ENCODE measurements around the gene MS4A4E. TPM values are rescaled to one million over a fixed set of nuclear protein-coding genes. Genes with fewer than 3 reads are reported as not detected.
"Not testable (repeated sequence)": the region's sequence is repeated elsewhere in the genome, so short reads cannot be mapped to it uniquely, and the experiment has no call there.

The MS4A4E gene
- total RNA-seq, 1 experiment from 2014 or later, result not detected

DNA sequence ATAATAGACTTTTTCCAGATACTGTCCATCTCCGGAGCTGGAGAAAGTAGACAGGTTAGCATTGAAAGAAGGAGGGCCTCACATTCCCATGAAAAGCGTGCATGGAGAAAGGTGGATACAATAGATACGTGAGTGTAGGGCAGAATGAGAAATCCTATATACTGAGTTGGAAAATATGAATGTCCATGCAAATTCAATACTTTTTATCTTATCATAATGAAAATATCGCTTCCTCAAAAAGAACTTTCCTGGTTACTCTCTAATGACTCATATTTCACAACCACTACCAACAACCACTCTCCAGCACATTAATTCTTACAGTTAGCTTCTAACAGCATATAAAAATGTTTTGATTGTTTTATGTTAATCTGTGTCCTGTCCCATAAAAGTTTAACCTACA is 38.0 kb downstream of the MS4A4E start:
- H3K4me3 ChIP-seq (ENCODE audit: insufficient read depth, low read depth, low read length), result no peak overlapping the region
- no peak for DNase-seq
- no peaks in the 10 kb centered on the region for H3K27me3 ChIP-seq (ENCODE audit: control insufficient read depth, insufficient read depth, low read length)
- H3K36me3 ChIP-seq (replicated peaks; ENCODE audit: control insufficient read depth, insufficient read depth, low read length), result no peaks in the 10 kb centered on the region

DNA sequence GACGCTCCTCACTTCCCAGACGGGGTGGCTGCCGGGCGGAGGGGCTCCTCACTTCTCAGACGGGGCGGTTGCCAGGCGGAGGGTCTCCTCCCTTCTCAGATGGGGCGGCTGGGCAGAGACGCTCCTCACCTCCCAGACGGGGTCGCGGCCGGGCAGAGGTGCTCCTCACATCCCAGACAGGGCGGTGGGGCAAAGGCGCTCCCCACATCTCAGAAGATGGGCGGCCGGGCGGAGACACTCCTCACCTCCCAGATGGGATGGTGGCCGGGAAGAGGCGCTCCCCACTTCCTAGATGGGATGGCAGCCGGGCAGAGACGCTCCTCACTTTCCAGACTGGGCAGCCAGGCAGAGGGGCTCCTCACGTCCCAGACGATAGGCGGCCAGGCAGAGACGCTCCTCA is 41.6 kb downstream of the MS4A4E start:
- not testable (repeated sequence) for H3K36me3 ChIP-seq (replicated peaks; ENCODE audit: control insufficient read depth, insufficient read depth, low read length); H3K27me3 ChIP-seq (ENCODE audit: control insufficient read depth, insufficient read depth, low read length); H3K4me3 ChIP-seq (ENCODE audit: insufficient read depth, low read depth, low read length); DNase-seq

DNA sequence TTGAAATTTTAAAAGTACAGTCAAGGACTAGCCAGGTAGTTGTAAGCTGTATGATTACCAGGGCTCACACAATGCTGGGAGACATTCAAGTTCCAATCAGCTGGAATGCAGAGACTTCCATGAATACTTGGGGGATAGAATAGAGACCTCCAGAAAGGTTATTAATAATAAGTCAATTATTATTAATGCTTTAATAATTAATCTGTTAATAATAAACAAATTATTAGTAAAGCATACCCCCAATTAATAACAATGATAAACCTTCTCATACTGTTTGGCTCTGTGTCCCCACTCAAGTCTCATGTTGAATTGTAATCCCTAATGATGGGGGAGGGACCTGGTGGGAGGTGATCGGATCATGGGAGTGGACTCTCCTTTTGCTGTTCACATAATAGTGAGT is 45.5 kb downstream of the MS4A4E start:
- Histone ChIP-seq H3K4me3 (ENCODE audit: insufficient read depth, low read depth, low read length) (no peak overlapping the region), H3K36me3 (replicated peaks; ENCODE audit: control insufficient read depth, insufficient read depth, low read length) (no peaks in the 10 kb centered on the region), H3K27me3 (ENCODE audit: control insufficient read depth, insufficient read depth, low read length) (no peaks in the 10 kb centered on the region)
- no peak for DNase-seq

DNA sequence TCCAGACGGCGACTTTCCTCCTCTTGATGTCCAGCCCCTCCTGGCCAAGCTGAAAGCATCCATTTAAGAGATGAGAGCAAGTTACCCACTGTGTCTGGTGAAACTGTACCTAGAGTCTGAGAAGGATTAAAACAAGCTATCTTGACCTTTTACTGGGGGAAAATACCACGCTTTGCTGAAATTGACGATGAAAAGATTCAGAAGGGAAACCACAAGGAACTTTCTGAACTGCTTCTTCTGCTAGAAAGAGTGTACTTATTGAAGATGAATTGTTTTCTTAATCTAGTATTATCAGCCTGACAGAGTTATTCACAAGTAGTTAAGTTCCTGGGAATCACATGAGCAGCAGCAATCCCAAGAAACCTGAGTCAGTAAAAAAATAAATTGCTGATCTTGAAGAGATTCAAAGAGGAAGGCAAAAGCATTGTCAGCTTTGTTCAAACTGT is 47.0 kb downstream of the MS4A4E start:
- no peak for DNase-seq
- H3K36me3 ChIP-seq (replicated peaks; ENCODE audit: control insufficient read depth, insufficient read depth, low read length), result no peaks in the 10 kb centered on the region
- H3K27me3 ChIP-seq (ENCODE audit: control insufficient read depth, insufficient read depth, low read length), result no peaks in the 10 kb centered on the region
- no peak overlapping the region for H3K4me3 ChIP-seq (ENCODE audit: insufficient read depth, low read depth, low read length)

DNA sequence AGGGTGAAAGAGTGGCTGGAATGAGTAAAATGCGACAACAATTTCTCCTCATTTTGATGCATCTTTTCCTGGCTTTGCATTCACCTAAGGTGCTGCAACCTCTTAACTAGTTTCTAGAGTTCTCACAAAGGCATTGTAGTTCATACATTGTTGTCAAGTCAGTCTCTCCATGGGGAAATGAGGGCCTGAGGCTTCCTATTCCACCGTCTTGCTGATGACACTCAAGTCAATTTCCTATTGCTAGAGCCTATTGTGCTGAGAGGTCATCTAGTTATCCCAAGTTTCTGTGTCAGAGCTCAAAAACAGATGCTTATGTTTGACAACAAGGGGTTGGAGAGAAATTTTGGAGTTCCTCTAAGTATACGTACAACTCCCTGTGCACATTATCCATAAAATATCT is 48.4 kb downstream of the MS4A4E start:
- DNase-seq, result no peak

DNA sequence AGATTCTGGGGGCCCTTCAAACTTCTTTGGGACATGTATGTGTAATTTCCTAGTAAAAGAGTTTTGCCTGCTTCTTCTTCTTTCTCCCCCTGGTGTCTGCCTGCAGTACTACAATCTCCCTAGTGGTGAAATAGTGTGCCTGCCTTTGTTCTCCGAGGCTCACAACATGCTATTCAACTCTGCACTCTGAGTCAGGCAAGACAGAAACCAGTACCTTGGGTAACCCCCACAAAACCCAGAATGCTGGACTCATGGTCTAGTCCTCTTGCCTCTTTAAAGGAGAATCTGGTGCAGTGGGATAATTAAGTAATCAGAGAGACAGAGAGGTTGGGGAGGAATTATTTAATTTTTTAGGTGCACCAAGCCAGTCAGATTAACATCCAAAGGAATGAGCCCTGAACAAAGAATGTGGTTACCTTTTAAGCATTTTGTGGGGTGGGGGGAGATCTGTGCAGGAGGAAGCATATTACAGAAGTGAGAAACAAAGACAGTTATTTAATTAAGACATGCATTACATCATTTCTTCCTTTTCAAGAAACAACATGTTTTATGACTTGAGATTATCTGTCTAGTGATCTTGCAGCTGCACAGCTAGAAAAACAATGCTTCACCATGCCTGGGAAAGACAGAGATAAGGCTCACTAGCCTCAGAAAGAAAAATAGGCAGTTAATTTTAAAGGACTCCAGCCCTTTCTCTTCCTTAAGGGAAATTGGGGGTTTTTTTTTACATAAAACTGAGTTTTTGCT is 49.1 kb downstream of the MS4A4E start:
- Histone ChIP-seq H3K36me3 (replicated peaks; ENCODE audit: control insufficient read depth, insufficient read depth, low read length) (no peaks in the 10 kb centered on the region), H3K4me3 (ENCODE audit: insufficient read depth, low read depth, low read length) (no peak overlapping the region), H3K27me3 (ENCODE audit: control insufficient read depth, insufficient read depth, low read length) (no peaks in the 10 kb centered on the region)
- DNase-seq, result peak; percentile 40

More for the DNA sequence above, 48.4 kb downstream of the MS4A4E start:
- Histone ChIP-seq H3K36me3 (replicated peaks; ENCODE audit: control insufficient read depth, insufficient read depth, low read length) (no peaks in the 10 kb centered on the region), H3K27me3 (ENCODE audit: control insufficient read depth, insufficient read depth, low read length) (no peaks in the 10 kb centered on the region), H3K4me3 (ENCODE audit: insufficient read depth, low read depth, low read length) (no peak overlapping the region)

DNA sequence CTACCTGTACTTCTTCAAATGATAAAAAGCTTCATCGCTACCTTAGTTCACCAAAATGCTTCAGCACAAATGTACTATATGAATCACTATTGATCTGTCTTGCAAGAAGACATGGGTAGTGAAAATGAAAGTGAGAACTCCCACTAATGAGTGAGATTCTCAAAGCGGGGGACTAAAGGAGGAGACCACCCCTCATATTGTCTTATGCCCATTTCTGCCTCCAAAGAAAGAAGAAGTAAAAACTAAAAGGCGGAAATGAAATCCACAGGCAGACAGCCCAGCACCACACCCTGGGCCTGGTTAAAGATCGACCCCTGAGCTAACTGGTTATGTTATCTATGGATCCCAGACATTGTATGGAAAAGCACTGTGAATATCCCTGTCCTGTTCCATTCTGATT is 50.4 kb downstream of the MS4A4E start:
- H3K27me3 ChIP-seq (ENCODE audit: control insufficient read depth, insufficient read depth, low read length); H3K4me3 ChIP-seq (ENCODE audit: insufficient read depth, low read depth, low read length); H3K36me3 ChIP-seq (replicated peaks; ENCODE audit: control insufficient read depth, insufficient read depth, low read length); DNase-seq: not testable (repeated sequence)

DNA sequence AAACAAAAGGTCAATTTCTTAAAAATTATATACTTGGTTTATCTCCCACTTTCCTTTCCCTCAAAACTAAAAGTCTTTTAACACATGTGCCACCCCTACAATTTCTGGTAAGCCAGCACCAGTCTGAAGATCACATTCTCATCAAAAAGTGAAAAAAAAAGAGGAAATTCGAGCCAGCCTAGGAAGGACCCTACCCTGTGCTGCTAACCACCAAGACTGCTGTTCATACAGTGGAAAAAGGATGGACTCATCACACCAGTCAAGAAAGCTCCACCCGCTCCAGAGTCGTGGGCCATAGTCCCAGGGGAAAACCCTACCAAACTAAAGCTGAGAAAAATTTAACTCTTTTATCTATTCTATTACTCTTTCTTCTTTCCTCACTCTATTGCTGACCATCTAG is 54.5 kb downstream of the MS4A4E start:
- not testable (repeated sequence) for DNase-seq; H3K4me3 ChIP-seq (ENCODE audit: insufficient read depth, low read depth, low read length); H3K36me3 ChIP-seq (replicated peaks; ENCODE audit: control insufficient read depth, insufficient read depth, low read length); H3K27me3 ChIP-seq (ENCODE audit: control insufficient read depth, insufficient read depth, low read length)

DNA sequence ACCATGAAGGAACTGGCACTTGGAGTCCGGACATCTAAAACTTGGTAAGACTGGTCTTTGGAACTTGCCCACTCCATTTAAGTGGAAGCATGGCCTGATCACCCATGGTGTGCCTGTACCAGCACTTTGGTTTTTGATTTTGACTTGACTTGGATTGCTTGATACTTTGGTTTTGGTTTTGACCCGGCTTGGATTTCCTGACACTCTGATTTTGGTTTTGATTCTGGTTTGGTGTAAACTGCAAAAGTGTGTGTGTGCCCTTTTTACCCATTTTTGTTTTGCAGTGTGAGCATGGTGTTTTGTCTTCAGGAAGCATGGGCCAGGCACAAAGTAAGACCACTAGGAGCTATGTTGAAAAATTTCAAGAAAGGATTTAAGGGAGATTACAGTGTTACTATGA is 56.8 kb downstream of the MS4A4E start:
- not testable (repeated sequence) for H3K36me3 ChIP-seq (replicated peaks; ENCODE audit: control insufficient read depth, insufficient read depth, low read length); DNase-seq; H3K4me3 ChIP-seq (ENCODE audit: insufficient read depth, low read depth, low read length); H3K27me3 ChIP-seq (ENCODE audit: control insufficient read depth, insufficient read depth, low read length)

DNA sequence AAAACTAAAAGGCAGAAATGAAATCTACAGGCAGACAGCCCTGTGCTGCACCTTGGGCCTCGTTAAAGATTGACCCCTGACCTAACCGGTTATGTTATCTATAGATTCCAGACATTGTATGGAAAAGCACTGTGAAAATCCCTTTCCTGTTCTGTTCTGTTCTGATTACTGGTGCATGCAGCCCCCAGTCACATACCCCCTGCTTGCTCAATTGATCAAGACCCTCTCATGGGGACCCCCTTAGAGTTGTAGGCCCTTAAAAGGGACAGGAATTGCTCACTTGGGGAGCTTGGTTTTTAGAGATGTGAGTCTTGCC is 57.5 kb downstream of the MS4A4E start:
- not testable (repeated sequence) for H3K36me3 ChIP-seq (replicated peaks; ENCODE audit: control insufficient read depth, insufficient read depth, low read length); DNase-seq; H3K4me3 ChIP-seq (ENCODE audit: insufficient read depth, low read depth, low read length); H3K27me3 ChIP-seq (ENCODE audit: control insufficient read depth, insufficient read depth, low read length)

DNA sequence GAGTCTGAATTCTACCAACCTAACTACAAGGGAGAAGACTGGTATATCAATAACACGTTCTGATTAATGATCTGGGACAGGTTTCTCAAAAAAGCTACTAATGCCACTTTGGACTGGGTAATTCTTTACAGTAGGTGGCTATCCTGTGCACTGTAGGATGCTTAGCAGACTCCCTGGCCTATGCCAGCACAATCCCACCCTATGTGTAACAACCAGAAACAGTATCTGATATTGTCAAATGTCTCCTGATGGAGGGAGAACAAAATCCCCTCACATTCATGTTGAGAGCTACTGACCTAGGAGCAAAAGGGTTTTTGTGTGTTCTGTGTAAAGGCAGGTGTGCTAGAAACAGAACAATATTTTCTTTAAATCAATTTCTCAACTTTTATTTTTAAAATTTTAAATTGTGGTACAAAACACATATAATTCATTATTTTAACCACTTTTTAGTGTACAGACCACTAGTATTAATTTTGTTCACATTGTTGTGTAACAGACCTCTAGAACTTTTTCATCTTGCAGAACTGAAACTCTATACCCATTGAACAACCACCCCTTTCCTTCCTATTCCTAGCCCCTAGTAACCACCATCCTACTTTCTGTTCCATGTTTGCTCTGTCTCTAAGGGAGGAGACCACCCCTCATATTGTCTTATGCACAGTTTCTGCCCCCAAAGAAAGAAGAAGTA is 58.0 kb downstream of the MS4A4E start:
- DNase-seq, result no peak
- Histone ChIP-seq H3K36me3 (replicated peaks; ENCODE audit: control insufficient read depth, insufficient read depth, low read length) (no peaks in the 10 kb centered on the region), H3K27me3 (ENCODE audit: control insufficient read depth, insufficient read depth, low read length) (no peaks in the 10 kb centered on the region), H3K4me3 (ENCODE audit: insufficient read depth, low read depth, low read length) (no peak overlapping the region)

DNA sequence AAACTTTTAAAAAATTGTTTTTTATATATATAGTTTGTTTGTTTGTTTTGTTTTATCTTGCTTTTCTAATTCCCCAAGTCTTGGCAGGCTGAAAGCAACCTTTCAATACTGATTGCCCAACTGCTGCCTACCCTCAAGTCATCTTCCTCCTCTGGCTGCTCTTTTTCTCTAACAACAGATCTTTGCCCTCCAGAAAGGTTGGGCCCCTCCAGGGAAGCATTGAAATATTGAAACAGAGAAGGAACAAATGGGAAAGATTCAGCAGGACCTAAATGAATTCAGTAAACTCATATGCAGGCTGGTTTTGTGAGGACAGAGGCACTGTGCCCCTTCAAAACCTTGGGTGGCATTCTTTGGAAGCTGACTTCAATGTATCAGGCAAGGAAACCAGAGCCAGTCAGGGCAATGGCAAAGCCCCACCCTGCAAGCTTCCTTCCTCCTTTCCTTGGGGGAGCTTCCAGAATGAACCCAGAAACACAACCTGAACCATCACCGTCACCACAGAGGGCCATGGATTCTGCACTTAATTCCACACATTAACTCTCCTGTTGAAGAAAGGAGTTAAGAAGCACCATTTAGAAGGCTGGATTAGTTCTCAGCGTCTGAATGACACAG is 59.2 kb downstream of the MS4A4E start:
- H3K36me3 ChIP-seq (replicated peaks; ENCODE audit: control insufficient read depth, insufficient read depth, low read length), result no peaks in the 10 kb centered on the region
- no peak for DNase-seq
- no peaks in the 10 kb centered on the region for H3K27me3 ChIP-seq (ENCODE audit: control insufficient read depth, insufficient read depth, low read length)

DNA sequence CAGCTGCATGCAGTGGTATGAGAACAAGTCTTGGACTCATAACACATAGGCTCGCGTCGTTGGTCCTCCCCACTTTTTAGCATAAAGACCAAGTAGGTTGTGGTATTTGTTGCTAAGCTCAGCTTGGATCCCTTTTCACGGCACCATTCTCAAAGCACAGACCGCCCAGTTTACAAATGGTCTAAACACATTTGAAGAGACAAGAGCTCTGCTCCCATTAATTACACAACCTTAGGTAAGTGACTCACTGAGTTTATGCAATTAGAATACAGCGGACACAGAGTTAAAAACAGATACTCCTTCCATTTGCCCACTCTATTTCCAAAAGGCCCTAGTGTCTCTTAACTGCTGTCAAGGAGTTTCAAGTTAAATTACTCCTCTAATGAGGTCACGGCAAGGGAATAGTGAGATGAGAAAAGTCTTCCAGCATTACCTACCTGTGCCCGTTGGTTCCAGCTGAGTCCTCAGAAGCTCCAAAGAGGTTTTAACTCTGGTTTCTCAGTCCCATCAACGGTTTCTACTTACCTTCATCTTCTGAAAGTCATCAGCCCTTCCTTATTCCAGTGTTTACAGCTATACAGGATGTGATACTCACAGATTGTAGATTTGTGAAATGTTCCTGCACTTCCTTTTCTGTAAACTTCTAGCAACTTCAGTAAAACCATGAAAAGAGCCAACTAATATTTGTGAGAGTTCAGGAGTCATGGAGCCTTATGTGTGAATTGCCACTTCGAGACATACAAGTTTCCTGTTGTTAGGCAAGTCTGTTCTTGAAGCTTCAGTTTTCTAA is 60.2 kb downstream of the MS4A4E start, which contains the start of gene MS4A6A:
Gene MS4A6A, minus strand, starts transcription at position 543 of the 790 bp plus-strand sequence. CDS start 1,356 bp downstream, outside the sequence.
- H3K4me3 ChIP-seq (ENCODE audit: insufficient read depth, low read depth, low read length), result no peak within 1 kb of the TSS
- H3K36me3 ChIP-seq (replicated peaks; ENCODE audit: control insufficient read depth, insufficient read depth, low read length), result no peaks in the 10 kb centered on the region
- no peak for DNase-seq
- no peaks in the 10 kb centered on the region for H3K27me3 ChIP-seq (ENCODE audit: control insufficient read depth, insufficient read depth, low read length)

More for the DNA sequence above, 59.2 kb downstream of the MS4A4E start:
- H3K4me3 ChIP-seq (ENCODE audit: insufficient read depth, low read depth, low read length), result no peak overlapping the region

DNA sequence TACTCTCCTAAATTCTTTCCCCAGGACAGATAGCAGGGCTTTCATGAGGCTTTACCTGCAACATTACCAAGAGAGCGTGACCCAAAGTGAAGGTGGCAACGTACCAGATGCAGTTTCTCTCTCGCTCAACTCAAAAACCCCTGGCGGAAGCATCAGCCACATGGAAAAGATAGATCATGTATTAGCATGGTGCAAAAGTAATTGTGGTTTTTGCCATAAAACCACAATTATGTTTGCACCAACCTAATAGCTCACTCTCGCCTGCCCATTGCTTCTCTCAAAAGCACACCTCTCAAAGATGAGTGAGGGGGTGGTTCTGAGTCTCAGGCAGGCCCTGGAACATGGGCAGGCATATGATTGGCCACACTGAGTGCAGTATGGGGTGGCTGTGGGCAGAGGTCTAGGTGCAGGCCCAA is 67.1 kb downstream of the MS4A4E start:
- Histone ChIP-seq H3K27me3 (ENCODE audit: control insufficient read depth, insufficient read depth, low read length) (no peaks in the 10 kb centered on the region), H3K4me3 (ENCODE audit: insufficient read depth, low read depth, low read length) (no peak overlapping the region), H3K36me3 (replicated peaks; ENCODE audit: control insufficient read depth, insufficient read depth, low read length) (no peaks in the 10 kb centered on the region)
- no peak for DNase-seq

Data from H7 (cell line).